GM13976 (cell line): Measurements from ENCODE around the gene COL4A2.

Experiments
- DNase-seq: peaks from one replicate; pipeline ENCODE4 v3.0.0; 2012; ENCODE audit warnings: low spot score
- in situ Hi-C: fragments of 300-500 bp; cut with MboI; formaldehyde crosslinking; loops from one replicate; pipeline ENCODE4 v1.12.0; 2022; ENCODE audit warnings: low sequenced_read_pairs, mixed read lengths, inconsistent platforms; ENCODE audit not compliant: unreplicated experiment
- TF ChIP-seq, protein P1 (sequence below): IDR thresholded peaks from 2 replicates; pipeline ENCODE4 v1.5.1; 2012; ENCODE audit warnings: borderline replicate concordance, mild to moderate bottlenecking; ENCODE audit not compliant: insufficient read depth; ENCODE audit errors: extremely low read depth, missing control alignments, control extremely low read depth

COL4A2 gene

DNA sequence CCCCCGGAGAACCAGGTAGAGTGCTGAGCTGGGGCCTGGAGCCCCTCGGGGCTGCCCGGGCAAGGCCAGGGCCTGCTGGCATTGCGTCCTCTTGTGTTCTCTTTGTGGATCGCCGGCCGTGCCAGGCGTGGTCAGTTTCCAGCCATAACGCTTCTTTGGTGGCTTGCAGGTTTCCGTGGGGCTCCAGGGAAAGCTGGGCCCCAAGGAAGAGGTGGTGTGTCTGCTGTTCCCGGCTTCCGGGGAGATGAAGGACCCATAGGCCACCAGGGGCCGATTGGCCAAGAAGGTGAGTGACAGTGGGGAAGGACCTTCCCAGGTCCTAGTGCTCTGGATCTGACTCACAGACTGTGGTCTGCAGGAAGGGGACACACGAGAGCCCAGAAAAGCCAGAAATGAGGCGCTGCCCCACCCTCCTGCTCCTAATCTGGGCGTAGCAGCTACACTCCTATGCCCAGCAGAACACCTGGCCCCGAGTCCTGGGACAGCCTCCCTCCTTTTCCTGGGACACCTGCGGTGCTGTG is 197.0 kb downstream of the COL4A2 start:
- no peak for DNase-seq
- in situ Hi-C loops, result no loop called here
- TF ChIP-seq, protein P1, sequence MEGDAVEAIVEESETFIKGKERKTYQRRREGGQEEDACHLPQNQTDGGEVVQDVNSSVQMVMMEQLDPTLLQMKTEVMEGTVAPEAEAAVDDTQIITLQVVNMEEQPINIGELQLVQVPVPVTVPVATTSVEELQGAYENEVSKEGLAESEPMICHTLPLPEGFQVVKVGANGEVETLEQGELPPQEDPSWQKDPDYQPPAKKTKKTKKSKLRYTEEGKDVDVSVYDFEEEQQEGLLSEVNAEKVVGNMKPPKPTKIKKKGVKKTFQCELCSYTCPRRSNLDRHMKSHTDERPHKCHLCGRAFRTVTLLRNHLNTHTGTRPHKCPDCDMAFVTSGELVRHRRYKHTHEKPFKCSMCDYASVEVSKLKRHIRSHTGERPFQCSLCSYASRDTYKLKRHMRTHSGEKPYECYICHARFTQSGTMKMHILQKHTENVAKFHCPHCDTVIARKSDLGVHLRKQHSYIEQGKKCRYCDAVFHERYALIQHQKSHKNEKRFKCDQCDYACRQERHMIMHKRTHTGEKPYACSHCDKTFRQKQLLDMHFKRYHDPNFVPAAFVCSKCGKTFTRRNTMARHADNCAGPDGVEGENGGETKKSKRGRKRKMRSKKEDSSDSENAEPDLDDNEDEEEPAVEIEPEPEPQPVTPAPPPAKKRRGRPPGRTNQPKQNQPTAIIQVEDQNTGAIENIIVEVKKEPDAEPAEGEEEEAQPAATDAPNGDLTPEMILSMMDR, result no peak

DNA sequence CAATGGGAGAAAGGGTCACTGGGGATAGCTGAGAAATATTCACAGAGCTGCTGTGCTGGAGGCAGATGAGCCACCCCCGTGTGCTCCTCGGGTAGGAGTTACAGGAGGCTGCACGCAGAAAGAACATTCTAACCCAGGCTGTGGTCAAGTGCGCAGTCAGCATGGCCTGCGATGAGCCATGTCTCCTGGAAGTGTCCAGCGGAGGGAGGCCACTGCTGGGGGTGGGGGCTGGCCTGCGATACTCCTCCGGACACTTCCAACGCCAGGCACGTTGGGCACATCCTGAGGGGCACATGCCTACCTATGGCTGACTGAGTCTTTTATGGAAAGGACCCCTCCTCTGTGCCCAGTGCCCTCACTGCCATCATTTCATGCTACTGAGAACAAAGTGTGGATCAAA is 198.5 kb downstream of the COL4A2 start:
- in situ Hi-C loops, result no loop called here
- TF ChIP-seq, protein P1, result no peak
- no peak for DNase-seq

DNA sequence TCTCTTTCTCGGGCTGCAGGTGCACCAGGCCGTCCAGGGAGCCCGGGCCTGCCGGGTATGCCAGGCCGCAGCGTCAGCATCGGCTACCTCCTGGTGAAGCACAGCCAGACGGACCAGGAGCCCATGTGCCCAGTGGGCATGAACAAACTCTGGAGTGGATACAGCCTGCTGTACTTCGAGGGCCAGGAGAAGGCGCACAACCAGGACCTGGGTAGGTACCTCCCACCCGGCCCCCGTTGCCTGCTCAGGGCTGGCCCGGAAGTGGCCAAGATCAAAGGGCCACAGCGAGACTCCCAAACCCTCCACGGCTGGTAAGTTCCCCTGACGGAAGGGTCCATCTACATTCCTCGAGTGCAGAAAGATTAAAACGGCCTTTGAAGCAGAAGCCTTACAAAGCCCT is 199.3 kb downstream of the COL4A2 start:
- TF ChIP-seq, protein P1, result no peak
- DNase-seq, result no peak
- in situ Hi-C loops, result no loop called here

DNA sequence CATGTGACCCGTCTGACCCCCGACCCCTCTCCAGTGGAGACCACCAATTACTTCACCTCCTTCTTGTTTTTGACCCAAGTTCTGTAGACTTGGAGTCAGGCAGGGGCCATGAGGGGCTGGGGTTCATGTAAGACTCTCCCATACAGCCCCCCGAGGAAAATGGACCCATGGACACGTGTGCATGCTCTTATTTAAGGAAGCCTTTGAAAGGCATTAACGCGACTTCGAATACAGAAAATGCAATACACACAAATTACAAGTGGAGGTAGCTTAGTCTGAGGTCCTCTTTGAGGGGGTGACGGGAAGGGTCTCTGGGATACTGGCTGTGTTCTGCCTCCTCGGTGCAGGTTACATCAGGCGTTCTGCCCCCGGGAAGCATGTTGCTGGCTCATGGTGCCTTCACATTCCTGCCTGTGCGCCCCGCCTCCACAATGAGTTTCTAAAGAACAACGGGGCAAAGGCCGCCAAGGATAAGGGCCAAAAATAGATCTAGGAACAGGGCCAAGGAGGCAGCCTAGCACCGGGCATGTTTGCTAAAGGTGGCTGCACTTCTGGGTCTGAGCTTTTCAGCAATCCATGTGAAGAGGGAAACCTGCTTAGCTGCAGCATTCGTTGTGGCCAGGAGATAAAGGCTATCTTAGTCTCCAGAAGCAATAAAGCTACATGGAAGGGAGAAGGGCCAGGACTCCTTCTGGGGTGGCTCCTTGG is 199.9 kb downstream of the COL4A2 start:
- DNase-seq, result no peak

DNA sequence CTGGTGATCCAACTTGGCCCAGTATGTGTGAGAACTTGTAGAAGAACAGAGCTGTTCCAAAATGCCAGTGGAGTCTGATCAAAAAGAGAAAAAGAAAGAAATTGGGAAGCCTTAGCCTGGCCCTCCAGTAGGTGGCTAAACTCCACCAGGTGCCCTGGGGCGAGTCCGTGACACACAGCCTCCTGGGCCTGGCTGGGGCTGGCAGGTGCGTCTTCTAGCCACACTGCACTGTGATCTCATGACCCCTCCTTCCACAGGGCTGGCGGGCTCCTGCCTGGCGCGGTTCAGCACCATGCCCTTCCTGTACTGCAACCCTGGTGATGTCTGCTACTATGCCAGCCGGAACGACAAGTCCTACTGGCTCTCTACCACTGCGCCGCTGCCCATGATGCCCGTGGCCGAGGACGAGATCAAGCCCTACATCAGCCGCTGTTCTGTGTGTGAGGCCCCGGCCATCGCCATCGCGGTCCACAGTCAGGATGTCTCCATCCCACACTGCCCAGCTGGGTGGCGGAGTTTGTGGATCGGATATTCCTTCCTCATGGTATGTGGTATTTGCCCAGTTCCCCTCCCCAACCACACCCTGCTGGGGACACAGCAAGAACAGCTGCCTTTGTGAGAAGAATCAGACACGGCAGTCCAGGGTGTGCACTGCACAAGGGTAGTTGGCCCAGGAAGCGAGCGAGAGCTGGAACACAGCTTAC is 200.7 kb downstream of the COL4A2 start:
- DNase-seq, result no peak
- in situ Hi-C loops, result no loop called here
- TF ChIP-seq, protein P1, result no peak

More for the DNA sequence above, 199.9 kb downstream of the COL4A2 start:
- in situ Hi-C loops, result no loop called here
- TF ChIP-seq, protein P1, result no peak

DNA sequence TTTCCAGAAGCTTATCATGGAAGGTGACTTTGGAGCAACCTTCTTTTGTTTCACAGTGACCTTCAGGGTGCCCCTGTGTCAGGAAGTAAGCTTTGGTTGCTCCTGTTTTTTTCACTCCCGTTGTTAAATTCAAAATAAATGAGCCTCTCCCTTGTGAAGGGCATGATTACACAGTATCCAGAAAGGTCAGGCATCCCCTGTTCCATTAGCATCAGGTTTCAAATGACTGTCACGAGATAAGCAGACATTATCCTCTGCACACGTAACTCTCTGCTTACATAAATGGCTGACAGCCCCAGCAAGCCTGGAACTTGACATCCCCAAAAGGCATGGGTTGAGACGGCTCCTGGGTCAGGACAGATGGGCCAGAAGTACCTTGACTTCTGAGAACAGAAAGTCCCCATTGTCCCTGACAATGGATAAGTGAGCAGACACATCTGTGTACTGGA is 202.4 kb downstream of the COL4A2 start:
- DNase-seq, result no peak

More for the DNA sequence above, 202.4 kb downstream of the COL4A2 start:
- in situ Hi-C loops, result no loop called here
- TF ChIP-seq, protein P1, result no peak
